ENCODE data around the gene MMS19. TPM values are rescaled to one million over a fixed set of nuclear protein-coding genes. Genes with fewer than 3 reads are reported as not detected.

The MMS19 gene
- total and polyA plus RNA-seq, 10 of the 15 experiments (the other 5 are each of a cell fraction or from before 2014, with no cell fraction given): 40.2 to 112 (median 69.0) TPM

DNA sequence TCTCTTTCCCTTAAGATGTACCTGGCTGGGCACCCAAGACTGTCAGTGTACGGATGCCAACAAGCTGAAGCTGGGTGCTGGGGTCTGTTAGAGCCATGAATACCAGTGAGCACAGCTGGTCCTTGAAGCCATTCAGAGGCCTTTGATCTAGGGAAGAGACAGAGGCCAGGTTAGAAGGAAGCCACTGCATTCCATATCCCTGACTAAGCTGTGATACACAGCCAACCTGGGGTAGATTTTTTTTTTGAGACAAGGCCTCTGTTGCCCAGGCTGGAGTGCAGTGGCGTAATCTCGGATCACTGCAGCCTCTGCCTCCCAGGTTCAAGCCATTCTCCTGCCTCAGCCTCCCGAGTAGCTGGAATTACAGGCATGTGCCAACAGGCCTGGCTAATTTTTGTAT is 31.5 kb downstream of the MMS19 start:
- in situ Hi-C loops (cut with MboI): no loop called here
- FAIRE-seq: no peak

More for the DNA sequence above, 31.5 kb downstream of the MMS19 start:
- RAD21 ChIA-PET (ENCODE audit: unreplicated experiment): interaction anchor here (0.9 kb wide), 1 partner anchor 87 kb away, joined by 3 read pairs; no protein-coding TSS in a partner anchor
- Histone ChIP-seq H3K79me2 (ENCODE audit: control insufficient read depth, insufficient read depth, low read length) (no peaks in the 10 kb centered on the region), H3K36me3 (ENCODE audit: control insufficient read depth in 2 of 2, insufficient read depth in 2 of 2, low read length in 1 of 2) (peaks cover 26 to 45% of the 10 kb centered on the region in 2 experiments), H3K4me1 (ENCODE audit: control insufficient read depth, insufficient read depth, low read length) (no peaks in the 10 kb centered on the region), H3K4me2 (ENCODE audit: control insufficient read depth, insufficient read depth) (no peak overlapping the region), H3K4me3 (no peak overlapping the region), H3K9ac (ENCODE audit: control insufficient read depth, insufficient read depth, low read length) (no peak overlapping the region), H2AFZ (ENCODE audit: control insufficient read depth, low read depth, low read length) (no peak overlapping the region), H4K20me1 (ENCODE audit: control insufficient read depth, insufficient read depth) (no peaks in the 10 kb centered on the region), H3K27me3 (replicated peaks in 1 of 2; ENCODE audit: control insufficient read depth in 2 of 2, insufficient read depth in 2 of 2, low read length in 1 of 2) (no peaks in the 10 kb centered on the region), H3K9me3 (replicated peaks; ENCODE audit: control insufficient read depth, insufficient read depth, low read length) (no peaks in the 10 kb centered on the region), H3K27ac (ENCODE audit: control insufficient read depth, insufficient read depth) (no peak overlapping the region)
- BruUV-seq (replicated peaks): no TSS peak
- WGBS (ENCODE audit: insufficient coverage, insufficient replicate concordance, low lambda C conversion rate, missing lambda C conversion rate): 98% methylated on average over 4 of the region's 4 CpGs
- SMC1A ChIA-PET (ENCODE audit: uncharacterized antibody, unreplicated experiment): interaction anchor here (0.6 to 1.3 kb wide), 2 partner anchors 100 to 145 kb away, joined by 3 read pairs; no protein-coding TSS in a partner anchor
- ATAC-seq: no peak
- intact Hi-C loops (cut with micrococcal nuclease; ENCODE audit: unreplicated experiment): no loop called here
- no peak for DNase-seq (ENCODE audit: low read depth, low spot score)
- no peak for TF ChIP-seq MTA2 (IDR thresholded peaks at IDR 0.05; ENCODE audit: low read depth)
- no peak for TF ChIP-seq RFX5 (IDR thresholded peaks at IDR 0.05; ENCODE audit: low read depth, low read length)
- TF ChIP-seq SMC3 (IDR thresholded peaks at IDR 0.05; ENCODE audit: borderline replicate concordance, low read length): no peak
- no peak for TF ChIP-seq CEBPZ (IDR thresholded peaks at IDR 0.05; ENCODE audit: low read depth, low read length)
- TF ChIP-seq TCF3 (IDR thresholded peaks at IDR 0.05; ENCODE audit: borderline replicate concordance, insufficient read depth, low read depth, low read length): no peak
- no peak for TF ChIP-seq SKIL (IDR thresholded peaks at IDR 0.05; ENCODE audit: low read depth, poor library complexity, severe bottlenecking)
- no peak for TF ChIP-seq BHLHE40 (IDR thresholded peaks at IDR 0.05; ENCODE audit: borderline replicate concordance in 1 of 2, low read depth in 2 of 2, low read length in 1 of 2)
- no peak for TF ChIP-seq NBN (IDR thresholded peaks at IDR 0.05)
- no peak for TF ChIP-seq ATF7 (IDR thresholded peaks at IDR 0.05; ENCODE audit: low read depth)
- TF ChIP-seq MEF2A (IDR thresholded peaks at IDR 0.05; ENCODE audit: insufficient read depth, low read depth, low read length): no peak
- POLR2A ChIA-PET: no interaction called here
- CTCF ChIA-PET: interaction anchor here (0.7 to 5.7 kb wide), 7 partner anchors 10 to 106 kb away, joined by 3 to 34 read pairs (median 5); partner anchors contain the start of gene ANKRD2
